ENCODE results near the gene CYTL1.

Gene CYTL1

GRCh38 chr4:5032813-5033212, 13.6 kb upstream of the CYTL1 start:
- Histone ChIP-seq H4K20me1 (ENCODE audit: insufficient read depth) (no peaks in the 10 kb centered on the region), H3K36me3 (ENCODE audit: insufficient read depth) (no peaks in the 10 kb centered on the region), H3K9ac (no peak overlapping the region), H3K4me2 (no peak overlapping the region), H2AFZ (ENCODE audit: low read depth) (no peak overlapping the region), H3K27me3 (ENCODE audit: insufficient read depth, low read depth) (no peaks in the 10 kb centered on the region), H3K79me2 (ENCODE audit: insufficient read depth, low read depth) (no peaks in the 10 kb centered on the region), H3K4me1 (ENCODE audit: low read depth, poor library complexity, severe bottlenecking) (peaks cover 16% of the 10 kb centered on the region), H3K27ac (no peak overlapping the region), H3K4me3 (IDR thresholded peaks at IDR 0.05; ENCODE audit: insufficient read depth, low read depth, low read length) (no peak overlapping the region)
- no peak for TF ChIP-seq CTCF (conservative IDR thresholded peaks at IDR 0.05; ENCODE audit: low read depth, low read length)

- no peak for TF ChIP-seq CTCF (conservative IDR thresholded peaks at IDR 0.05; ENCODE audit: low read depth, low read length)
- Histone ChIP-seq H2AFZ (ENCODE audit: low read depth) (no peak overlapping the region), H3K4me3 (IDR thresholded peaks at IDR 0.05; ENCODE audit: insufficient read depth, low read depth, low read length) (no peak overlapping the region), H3K27me3 (ENCODE audit: insufficient read depth, low read depth) (no peaks in the 10 kb centered on the region), H3K79me2 (ENCODE audit: insufficient read depth, low read depth) (no peaks in the 10 kb centered on the region), H4K20me1 (ENCODE audit: insufficient read depth) (no peaks in the 10 kb centered on the region), H3K9ac (no peak overlapping the region), H3K27ac (no peak overlapping the region), H3K36me3 (ENCODE audit: insufficient read depth) (no peaks in the 10 kb centered on the region), H3K4me2 (no peak overlapping the region), H3K4me1 (ENCODE audit: low read depth, poor library complexity, severe bottlenecking) (peaks cover 5% of the 10 kb centered on the region)
Measured at GRCh38 chr4:5030927-5031326, 11.7 kb upstream of the CYTL1 start.

GRCh38 chr4:5030221-5030620, 11.0 kb upstream of the CYTL1 start:
- Histone ChIP-seq H3K4me3 (IDR thresholded peaks at IDR 0.05; ENCODE audit: insufficient read depth, low read depth, low read length) (no peak overlapping the region), H4K20me1 (ENCODE audit: insufficient read depth) (no peaks in the 10 kb centered on the region), H3K4me1 (ENCODE audit: low read depth, poor library complexity, severe bottlenecking) (no peaks in the 10 kb centered on the region), H3K4me2 (no peak overlapping the region), H3K36me3 (ENCODE audit: insufficient read depth) (no peaks in the 10 kb centered on the region), H3K9ac (no peak overlapping the region), H3K27me3 (ENCODE audit: insufficient read depth, low read depth) (no peaks in the 10 kb centered on the region), H3K79me2 (ENCODE audit: insufficient read depth, low read depth) (no peaks in the 10 kb centered on the region), H2AFZ (ENCODE audit: low read depth) (no peak overlapping the region), H3K27ac (no peak overlapping the region)
- no peak for TF ChIP-seq CTCF (conservative IDR thresholded peaks at IDR 0.05; ENCODE audit: low read depth, low read length)

- H3K36me3 ChIP-seq (ENCODE audit: insufficient read depth) = no peaks in the 10 kb centered on the region
- H3K4me1 ChIP-seq (ENCODE audit: low read depth, poor library complexity, severe bottlenecking) = no peaks in the 10 kb centered on the region
- no peaks in the 10 kb centered on the region for H4K20me1 ChIP-seq (ENCODE audit: insufficient read depth)
- no peaks in the 10 kb centered on the region for H3K79me2 ChIP-seq (ENCODE audit: insufficient read depth, low read depth)
- H3K9ac ChIP-seq = no peak overlapping the region
- no peak overlapping the region for H2AFZ ChIP-seq (ENCODE audit: low read depth)
- TF ChIP-seq CTCF (conservative IDR thresholded peaks at IDR 0.05; ENCODE audit: low read depth, low read length) = no peak
- no peak overlapping the region for H3K4me3 ChIP-seq (IDR thresholded peaks at IDR 0.05; ENCODE audit: insufficient read depth, low read depth, low read length)
- H3K27me3 ChIP-seq (ENCODE audit: insufficient read depth, low read depth) = no peaks in the 10 kb centered on the region
- H3K27ac ChIP-seq = no peak overlapping the region
- no peak overlapping the region for H3K4me2 ChIP-seq
Measured at GRCh38 chr4:5029447-5029846, 10.2 kb upstream of the CYTL1 start.

- no peaks in the 10 kb centered on the region for H3K36me3 ChIP-seq (ENCODE audit: insufficient read depth)
- H3K27ac ChIP-seq = no peak overlapping the region
- H3K79me2 ChIP-seq (ENCODE audit: insufficient read depth, low read depth) = no peaks in the 10 kb centered on the region
- no peaks in the 10 kb centered on the region for H3K27me3 ChIP-seq (ENCODE audit: insufficient read depth, low read depth)
- no peak overlapping the region for H3K9ac ChIP-seq
- no peaks in the 10 kb centered on the region for H4K20me1 ChIP-seq (ENCODE audit: insufficient read depth)
- TF ChIP-seq CTCF (conservative IDR thresholded peaks at IDR 0.05; ENCODE audit: low read depth, low read length) = no peak
- no peak overlapping the region for H2AFZ ChIP-seq (ENCODE audit: low read depth)
- H3K4me2 ChIP-seq = no peak overlapping the region
- H3K4me1 ChIP-seq (ENCODE audit: low read depth, poor library complexity, severe bottlenecking) = no peaks in the 10 kb centered on the region
- no peak overlapping the region for H3K4me3 ChIP-seq (IDR thresholded peaks at IDR 0.05; ENCODE audit: insufficient read depth, low read depth, low read length)
Measured at GRCh38 chr4:5028480-5028879, 9.2 kb upstream of the CYTL1 start.
